GM18867 (cell line): ENCODE results near the gene PRKCB.
"Not testable (repeated sequence)": the region's sequence is repeated elsewhere in the genome, so short reads cannot be mapped to it uniquely, and the experiment has no call there.

Source experiments
- ATAC-seq: cut with Tn5 transposase; IDR thresholded peaks from one replicate; pipeline ENCODE4 v1.9.1; 2021; ENCODE audit warnings: mild to moderate bottlenecking, moderate library complexity; ENCODE audit not compliant: unreplicated experiment

The PRKCB gene

DNA sequence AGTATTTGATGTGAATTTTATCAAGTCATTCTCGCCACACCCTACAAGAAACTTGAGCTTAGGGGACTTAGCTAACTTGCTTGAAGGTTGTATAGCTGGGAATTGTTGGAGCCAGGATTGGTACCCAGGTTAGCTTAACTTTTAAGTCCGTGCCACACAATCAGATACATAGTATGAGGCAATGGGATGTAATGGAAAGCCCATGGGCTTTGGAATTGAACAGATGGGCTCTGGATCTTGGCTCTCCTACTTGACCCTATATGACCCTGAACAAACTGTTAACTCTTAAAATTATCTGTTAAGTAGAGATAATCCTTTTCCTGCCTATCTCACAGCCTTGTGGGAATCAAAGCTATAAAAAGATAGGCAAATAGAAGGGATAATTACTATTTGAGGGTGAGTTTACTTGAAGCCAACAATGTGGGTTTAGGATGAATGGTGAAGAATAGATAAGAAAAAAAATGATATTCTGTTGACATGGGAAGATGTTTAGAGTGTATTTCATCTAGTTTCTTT lies 368.4 kb downstream of the PRKCB start:
- no peak for ATAC-seq

DNA sequence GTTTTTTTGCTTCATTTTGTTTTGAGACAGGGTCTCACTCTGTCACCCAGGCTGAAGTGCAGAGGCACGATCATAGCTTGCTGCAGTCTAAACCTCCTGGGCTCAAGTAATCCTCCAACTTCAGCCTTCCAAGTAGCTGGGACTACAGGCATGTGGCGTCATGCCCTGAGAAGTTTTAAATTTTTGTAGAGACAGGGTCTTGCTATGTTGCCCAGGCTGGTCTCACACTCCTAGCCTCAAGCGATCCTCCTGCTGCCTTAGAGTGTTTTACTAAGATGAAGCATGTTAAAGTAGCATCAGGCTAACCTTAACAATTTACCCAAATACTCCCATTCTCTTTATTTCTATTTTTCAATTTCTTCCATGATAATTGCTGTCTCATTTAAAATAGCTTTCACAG lies 371.1 kb downstream of the PRKCB start:
- ATAC-seq: no peak

- ATAC-seq: no peak
These were observed 372.9 kb downstream of the PRKCB start for GRCh38 chr16:24208710-24209109.

- no peak for ATAC-seq
These were observed 379.2 kb downstream of the PRKCB start for GRCh38 chr16:24214992-24215391.

GRCh38 chr16:24216961-24217360 lies 381.2 kb downstream of the PRKCB start:
- ATAC-seq: no peak

GRCh38 chr16:24217461-24217860 lies 381.7 kb downstream of the PRKCB start:
- ATAC-seq: no peak

DNA sequence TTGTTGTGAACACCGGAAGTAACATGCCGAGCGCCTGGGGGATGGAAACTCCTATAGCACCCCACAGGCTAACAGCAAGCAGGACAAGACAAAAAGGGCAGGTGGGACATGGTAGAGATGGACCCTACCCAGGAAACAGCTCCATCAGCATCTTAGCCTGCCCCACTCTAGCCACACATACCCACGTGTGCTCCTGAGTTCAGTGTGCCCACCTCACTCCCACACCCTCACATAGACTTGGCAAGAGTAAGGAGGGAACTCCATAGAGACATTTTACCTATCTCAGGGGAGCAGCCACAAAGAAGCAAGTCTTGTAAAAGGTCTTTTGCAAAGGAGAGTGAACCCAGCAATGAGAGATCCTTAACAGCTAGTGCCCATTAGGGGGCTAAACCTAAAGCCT lies 382.5 kb downstream of the PRKCB start:
- ATAC-seq: no peak

- ATAC-seq: no peak
These were observed 385.4 kb downstream of the PRKCB start for GRCh38 chr16:24221219-24221618.

DNA sequence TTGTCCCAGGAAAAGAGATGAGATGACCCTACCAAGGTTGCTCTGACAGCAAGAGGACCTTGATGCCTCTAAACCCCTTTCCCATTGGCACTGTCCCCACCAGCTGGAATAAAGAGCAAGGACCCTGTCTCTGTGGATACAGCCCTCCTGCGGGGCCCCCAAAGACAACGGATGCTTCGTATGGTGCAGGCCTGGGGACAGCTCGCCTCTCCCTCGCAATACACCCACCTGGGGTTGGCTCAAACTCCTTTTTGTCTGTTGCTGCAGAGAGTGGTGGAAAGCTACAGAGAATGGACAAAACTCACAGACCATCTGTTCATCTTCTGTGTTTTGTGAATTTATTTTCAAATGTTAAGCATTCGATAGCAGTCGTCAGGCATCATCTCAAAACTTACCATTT lies 392.7 kb downstream of the PRKCB start:
- no peak for ATAC-seq

GRCh38 chr16:24232936-24233335 lies 397.2 kb downstream of the PRKCB start:
- no peak for ATAC-seq

- no peak for ATAC-seq
These were observed 399.0 kb downstream of the PRKCB start for GRCh38 chr16:24234737-24235136.

GRCh38 chr16:24235806-24236205 lies 400.0 kb downstream of the PRKCB start:
- ATAC-seq: no peak

DNA sequence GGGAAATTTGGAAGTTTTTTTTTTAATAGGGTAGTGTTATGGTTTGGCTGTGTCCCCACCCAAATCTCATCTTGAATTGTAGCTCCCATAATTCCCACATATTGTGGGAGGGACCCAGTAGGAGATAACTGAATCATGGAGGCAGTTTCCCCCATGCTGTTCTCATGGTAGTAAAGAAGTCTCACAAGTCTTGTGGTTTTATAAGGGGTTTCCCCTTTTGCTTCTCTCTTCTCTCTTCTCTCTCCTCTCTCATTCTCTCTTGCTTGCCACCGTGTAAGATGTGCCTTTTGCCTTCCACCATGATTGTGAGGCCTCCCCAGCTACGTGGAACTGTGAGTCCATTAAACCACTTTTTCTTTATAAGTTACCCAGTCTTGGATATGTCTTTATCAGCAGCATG lies 403.1 kb downstream of the PRKCB start:
- ATAC-seq: not testable (repeated sequence)

- ATAC-seq: no peak
These were observed 411.3 kb downstream of the PRKCB start for GRCh38 chr16:24246911-24247607.

DNA sequence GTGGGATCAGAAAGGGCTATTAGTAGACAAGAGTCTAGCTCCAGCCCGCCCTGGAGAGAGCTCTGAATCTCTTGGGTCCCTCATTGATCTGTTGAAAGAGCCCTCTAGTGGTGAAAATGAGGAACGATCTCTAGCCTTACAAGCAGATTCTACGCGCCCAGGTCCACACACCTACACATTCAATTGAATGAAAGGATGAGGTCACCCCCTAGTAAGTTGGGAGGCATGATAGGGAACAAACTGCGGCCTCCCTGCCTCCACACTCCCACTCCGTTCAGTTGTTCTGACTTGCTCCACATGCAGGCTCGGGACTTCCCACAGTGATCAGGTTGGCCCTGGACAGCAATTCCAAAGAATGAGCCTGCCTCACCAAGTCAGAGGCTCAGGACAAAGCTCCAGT lies 417.4 kb downstream of the PRKCB start:
- no peak for ATAC-seq

GRCh38 chr16:24255456-24256371 lies 419.9 kb downstream of the PRKCB start, which contains the start of gene CACNG3:
CACNG3 (plus strand) TSS chr16:24256335; CDS start chr16:24256755, 420 bp downstream.
- no peak for ATAC-seq

DNA sequence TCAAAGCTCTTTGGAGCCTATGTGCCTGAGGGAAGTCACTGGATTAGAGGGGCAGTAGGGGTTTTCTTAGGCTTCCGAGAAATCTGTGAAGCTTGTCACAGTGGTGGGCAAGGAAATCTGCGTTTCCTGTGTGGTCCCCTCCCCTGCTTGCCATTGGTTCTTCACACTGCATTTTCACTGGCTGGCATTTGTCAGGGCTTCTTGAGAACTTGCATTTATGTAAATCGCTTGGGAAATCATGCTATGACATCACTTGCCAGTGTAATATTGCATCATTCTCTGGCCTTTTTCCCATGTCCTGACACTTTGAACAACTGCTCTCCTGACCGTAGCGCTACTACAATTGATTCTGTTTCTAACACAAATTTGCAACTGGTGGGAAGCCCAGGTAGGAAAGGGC lies 422.2 kb downstream of the PRKCB start:
- no peak for ATAC-seq

DNA sequence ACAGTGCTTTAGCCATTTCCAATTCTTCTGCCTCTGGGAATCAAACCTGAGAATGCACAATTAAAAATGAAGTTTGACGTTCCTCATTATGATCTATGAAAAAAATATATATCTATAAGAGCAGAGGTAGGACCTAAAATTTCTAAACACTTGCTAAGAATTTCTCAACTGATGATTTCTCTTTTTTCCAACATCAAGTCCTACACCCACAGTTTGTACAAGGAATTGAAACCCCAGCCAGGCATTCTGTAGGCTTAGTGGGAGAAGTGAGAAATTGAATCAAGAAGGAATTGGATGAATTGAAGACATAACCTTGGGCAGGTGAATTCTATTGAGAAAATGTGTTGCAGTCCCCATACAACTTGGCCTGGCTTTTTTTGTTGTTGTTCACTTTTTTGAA lies 423.0 kb downstream of the PRKCB start:
- ATAC-seq: no peak

- no peak for ATAC-seq
These were observed 427.0 kb downstream of the PRKCB start for GRCh38 chr16:24262816-24263215.
